ENCODE results near the gene TRAF3.

Gene TRAF3

DNA sequence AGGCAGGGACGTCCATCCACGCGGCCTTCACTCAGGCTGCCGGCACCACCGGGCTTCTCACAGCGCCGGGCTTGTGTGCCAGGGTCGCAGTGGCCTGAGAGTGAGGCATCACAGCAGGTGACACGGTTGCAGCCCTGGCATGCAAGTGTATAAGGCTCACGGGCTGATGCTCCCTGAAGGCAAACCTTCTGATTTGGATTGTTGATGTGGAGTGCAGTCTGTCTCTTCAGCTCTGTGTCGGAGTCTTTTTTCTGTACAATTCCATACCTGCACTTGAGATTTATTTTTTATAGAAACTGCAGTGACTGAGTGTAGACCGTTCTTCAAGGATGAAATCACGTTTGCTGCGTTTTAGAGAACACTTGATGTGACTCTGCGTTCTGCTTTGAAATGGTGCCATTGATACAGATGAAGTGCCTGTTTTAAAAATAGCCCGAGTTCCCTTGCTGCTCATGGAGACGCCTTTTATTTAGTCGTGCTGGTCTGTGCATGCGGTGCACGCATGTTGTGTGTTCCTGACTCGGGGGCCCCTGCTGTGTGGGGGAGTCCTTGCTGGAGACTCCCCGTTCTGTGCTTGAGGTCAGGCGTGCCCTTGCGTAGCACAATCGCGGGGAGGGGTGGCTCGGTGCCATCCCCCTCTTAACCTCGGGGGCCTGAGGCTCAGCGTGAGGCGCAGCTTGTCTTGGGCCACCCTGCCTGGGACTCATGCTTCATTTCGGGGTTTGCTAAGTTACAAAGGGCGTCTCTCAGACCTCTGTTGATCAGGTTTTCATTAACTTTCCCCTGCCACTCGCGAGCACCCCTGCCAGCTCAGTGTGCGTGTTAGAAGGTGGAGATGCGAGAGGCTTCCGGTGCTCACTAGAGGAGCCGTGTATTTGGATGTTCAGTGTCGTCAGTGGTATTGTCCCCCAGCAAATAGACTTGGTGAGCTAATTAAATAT, 123.7 kb downstream of the TRAF3 start:
- no peak for TF ChIP-seq CTCF (IDR thresholded peaks at IDR 0.05; ENCODE audit: insufficient read depth, low read depth, low read length, missing control alignments)
- H3K4me3 ChIP-seq (ENCODE audit: low read length): no peak overlapping the region

DNA sequence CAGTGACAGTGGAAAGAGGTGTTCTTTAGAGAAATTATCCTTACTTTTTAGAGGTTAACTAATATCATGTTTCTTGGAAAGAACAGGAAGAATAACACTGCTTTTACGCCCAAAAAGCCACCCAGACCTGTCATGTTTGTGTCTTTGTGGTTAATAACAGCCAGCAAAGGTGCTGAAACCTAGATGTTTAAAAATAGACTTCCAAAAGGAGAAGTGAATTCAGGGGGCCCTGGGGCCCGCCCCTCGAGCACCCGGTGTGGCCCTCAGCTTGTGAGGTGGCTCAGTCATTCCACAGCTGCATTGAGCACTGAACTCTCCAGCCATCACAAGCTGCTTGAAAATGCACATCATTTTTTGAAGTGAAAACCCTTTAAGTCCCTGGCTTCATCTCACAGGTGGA, 124.4 kb downstream of the TRAF3 start:
- DNase-seq (ENCODE audit: low read depth): no peak
- H3K4me3 ChIP-seq (ENCODE audit: low read length): no peak overlapping the region
- TF ChIP-seq CTCF (IDR thresholded peaks at IDR 0.05; ENCODE audit: insufficient read depth, low read depth, low read length, missing control alignments): no peak

More for the DNA sequence above, 123.7 kb downstream of the TRAF3 start:
- no peak for DNase-seq (ENCODE audit: low read depth)

- DNase-seq (ENCODE audit: low read depth): no peak
- no peak for TF ChIP-seq CTCF (IDR thresholded peaks at IDR 0.05; ENCODE audit: insufficient read depth, low read depth, low read length, missing control alignments)
- no peak overlapping the region for H3K4me3 ChIP-seq (ENCODE audit: low read length)
Observed at GRCh38 chr14:102902086-102902485, 124.8 kb downstream of the TRAF3 start.

DNA sequence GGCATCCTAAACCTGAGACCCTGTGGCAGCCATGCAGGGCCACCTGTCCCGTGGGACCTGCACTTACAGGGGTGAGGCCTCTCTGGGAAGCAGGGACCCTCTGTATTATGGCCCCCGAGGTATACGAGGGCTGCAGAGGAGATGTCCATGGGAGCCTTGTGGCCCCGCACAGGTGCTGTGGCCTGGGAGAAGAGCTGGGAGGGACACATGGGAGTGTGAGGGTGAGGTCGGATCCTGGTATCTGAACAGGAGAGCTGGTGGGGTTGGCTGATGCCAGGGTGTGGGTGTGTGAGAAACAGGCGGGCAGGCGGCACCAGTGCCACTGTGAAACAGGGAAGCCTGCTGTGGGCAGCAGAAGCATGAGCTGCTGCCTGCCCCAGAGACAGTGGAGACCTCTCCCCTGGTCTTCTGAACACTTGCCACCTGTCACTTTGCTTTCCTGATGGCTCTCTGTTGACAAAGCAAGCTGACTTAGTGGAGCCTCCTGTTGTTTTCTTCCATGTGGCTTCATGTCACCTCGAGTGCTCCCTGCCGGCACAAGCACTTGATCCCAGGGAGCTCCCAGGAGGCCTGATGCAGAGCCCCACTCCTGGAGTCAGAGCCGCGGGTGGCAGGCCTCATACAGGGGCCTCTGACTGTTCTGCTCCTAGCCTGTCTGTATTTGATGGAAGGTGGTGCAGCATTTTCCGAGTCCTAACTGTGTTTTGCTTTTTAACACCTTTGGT, 125.4 kb downstream of the TRAF3 start:
- no peak overlapping the region for H3K4me3 ChIP-seq (ENCODE audit: low read length)
- TF ChIP-seq CTCF (IDR thresholded peaks at IDR 0.05; ENCODE audit: insufficient read depth, low read depth, low read length, missing control alignments): no peak
- no peak for DNase-seq (ENCODE audit: low read depth)

DNA sequence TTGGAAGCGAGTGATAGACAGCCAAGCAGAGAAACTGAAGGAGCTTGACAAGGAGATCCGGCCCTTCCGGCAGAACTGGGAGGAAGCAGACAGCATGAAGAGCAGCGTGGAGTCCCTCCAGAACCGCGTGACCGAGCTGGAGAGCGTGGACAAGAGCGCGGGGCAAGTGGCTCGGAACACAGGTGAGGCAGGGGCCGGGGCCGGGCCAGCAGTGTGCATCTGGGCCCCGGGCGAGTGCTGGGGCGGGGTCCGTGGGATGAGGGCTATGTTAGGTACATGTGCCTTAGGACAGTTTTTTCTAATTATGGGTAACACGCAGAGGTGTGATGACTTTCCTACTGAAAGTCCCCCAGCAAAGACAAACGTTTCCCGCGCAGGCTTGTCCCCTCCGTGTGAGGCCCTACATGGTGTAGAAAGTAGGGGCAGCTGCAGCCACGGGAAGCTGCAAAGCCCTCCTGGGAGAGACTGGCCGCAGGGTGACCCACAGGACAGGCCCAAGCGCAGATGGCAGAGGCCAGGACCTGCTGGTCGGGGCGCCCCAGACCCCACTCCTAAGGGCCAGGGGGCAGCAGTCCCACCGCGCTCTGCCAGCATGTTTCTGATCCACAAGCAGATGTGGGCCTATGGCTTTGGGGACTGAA, 126.1 kb downstream of the TRAF3 start:
- no peak overlapping the region for H3K4me3 ChIP-seq (ENCODE audit: low read length)
- no peak for TF ChIP-seq CTCF (IDR thresholded peaks at IDR 0.05; ENCODE audit: insufficient read depth, low read depth, low read length, missing control alignments)
- DNase-seq (ENCODE audit: low read depth): no peak

DNA sequence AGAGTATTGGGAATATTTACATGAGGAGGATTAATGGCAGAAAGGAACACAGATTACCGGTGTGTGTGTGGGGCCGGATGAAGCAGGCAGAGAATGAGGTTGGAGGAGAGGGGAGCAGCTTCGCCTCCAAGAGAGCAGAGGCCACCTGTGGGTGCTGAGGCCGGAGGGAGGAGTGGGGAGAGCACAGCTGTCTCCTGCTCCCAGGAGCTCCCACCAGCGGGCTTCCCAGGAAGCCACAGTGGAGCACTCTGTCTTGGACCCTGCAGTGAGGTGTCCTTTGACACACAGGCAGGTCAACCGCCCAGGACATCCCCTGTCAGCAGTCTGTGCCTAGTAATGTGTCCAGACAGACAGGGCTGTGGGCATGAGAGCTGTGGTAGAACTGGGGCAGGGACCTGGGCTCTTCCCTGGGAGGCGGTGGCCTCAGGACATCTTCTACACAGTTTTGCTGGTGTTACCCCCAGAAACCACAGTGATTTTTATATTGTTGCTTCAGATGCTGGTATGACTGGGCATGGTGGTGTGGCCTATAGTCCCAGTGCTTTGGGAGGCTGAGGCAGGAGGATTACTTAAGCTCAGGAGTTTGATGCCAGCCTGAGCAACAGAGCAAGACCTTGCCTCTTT, 126.8 kb downstream of the TRAF3 start:
- no peak for TF ChIP-seq CTCF (IDR thresholded peaks at IDR 0.05; ENCODE audit: insufficient read depth, low read depth, low read length, missing control alignments)
- no peak overlapping the region for H3K4me3 ChIP-seq (ENCODE audit: low read length)
- no peak for DNase-seq (ENCODE audit: low read depth)
